Body of pancreas (tissue), 4 donors: ENCODE data around the gene FLAD1.

ENCODE experiments used
- CTCF ChIP-seq, 7 experiments: fragments of 450-650 bp in 4 of 7; fragments of 200-600 bp in 3 of 7; sonication (generic) in 3 of 7; IDR thresholded peaks; one replicate each; pipeline ENCODE4 v1.5.1; 2016 to 2019; ENCODE audit warnings: antibody characterized with exemption in 7 of 7
- POLR2A ChIP-seq, 3 donors: fragments of 450-650 bp; IDR thresholded peaks; one replicate each; pipeline ENCODE4 v1.6.1; 2016; ENCODE audit warnings: antibody characterized with exemption in 3 of 3, mild to moderate bottlenecking in 2 of 3

- no peak for TF ChIP-seq CTCF (IDR thresholded peaks at IDR 0.05)
- no peak for TF ChIP-seq POLR2A (IDR thresholded peaks at IDR 0.05)
Measured at GRCh38 chr1:155008015-155008941, 25.1 kb downstream of the FLAD1 start.
